ENCODE measurements around the gene DSP. TPM values are rescaled to one million over a fixed set of nuclear protein-coding genes. Genes with fewer than 3 reads are reported as not detected.
A peak's percentile ranks its signal among the peaks of the same experiment; 100 is the strongest.

Gene DSP
- total and polyA plus RNA-seq, 4 donors = 0.41 to 22.8 (median 5.2) TPM

- H3K27me3 ChIP-seq (ENCODE audit: control insufficient read depth in 1 of 2, insufficient read depth in 2 of 2, low read length in 1 of 2) = no peaks in the 10 kb centered on the region
- no peaks in the 10 kb centered on the region for H3K4me1 ChIP-seq (ENCODE audit: control insufficient read depth in 1 of 2, insufficient read depth in 2 of 2, low read length in 2 of 2)
- intact Hi-C loops (cut with DNase I) = loop anchor here (5.0 to 10.0 kb wide), 2 partner anchors 279 to 286 kb away; partner anchors contain the start of gene SSR1 (in 1 of the 2)
- H3K27ac ChIP-seq (ENCODE audit: low read depth in 1 of 2, low read length in 2 of 2) = no peak overlapping the region
- WGBS, 2 donors = 11 to 15% methylated on average over 10 of the region's 10 CpGs
- no peak for DNase-seq
- peak overlapping the region; percentile 33 to 83 for H3K4me3 ChIP-seq (ENCODE audit: low read length in 2 of 2)
- ATAC-seq (ENCODE audit: low FRiP score) = no peak
- H3K9me3 ChIP-seq (ENCODE audit: control insufficient read depth, low read length) = no peaks in the 10 kb centered on the region
- no peaks in the 10 kb centered on the region for H3K36me3 ChIP-seq (ENCODE audit: control insufficient read depth in 1 of 2, insufficient read depth in 2 of 2, low read length in 1 of 2)
These were observed 49.4 kb downstream of the DSP start for GRCh38 chr6:7590918-7591302.

GRCh38 chr6:7591770-7592169 is 50.3 kb downstream of the DSP start:
- no peak overlapping the region for H3K4me3 ChIP-seq (ENCODE audit: low read length in 2 of 2)
- intact Hi-C loops (cut with DNase I) = loop anchor here (5.0 to 10.0 kb wide), 2 partner anchors 279 to 287 kb away; partner anchors contain the start of gene SSR1 (in 1 of the 2)
- no peaks in the 10 kb centered on the region for H3K9me3 ChIP-seq (ENCODE audit: control insufficient read depth, low read length)
- no peak for DNase-seq
- H3K27me3 ChIP-seq (ENCODE audit: control insufficient read depth in 1 of 2, insufficient read depth in 2 of 2, low read length in 1 of 2) = no peaks in the 10 kb centered on the region
- no peak for ATAC-seq (ENCODE audit: low FRiP score)
- H3K27ac ChIP-seq (ENCODE audit: low read depth in 1 of 2, low read length in 2 of 2) = no peak overlapping the region
- no peaks in the 10 kb centered on the region for H3K4me1 ChIP-seq (ENCODE audit: control insufficient read depth in 1 of 2, insufficient read depth in 2 of 2, low read length in 2 of 2)
- H3K36me3 ChIP-seq (ENCODE audit: control insufficient read depth in 1 of 2, insufficient read depth in 2 of 2, low read length in 1 of 2) = no peaks in the 10 kb centered on the region
- WGBS, 2 donors = 97 to 98% methylated on average over 5 of the region's 5 CpGs

GRCh38 chr6:7593229-7593628 is 51.8 kb downstream of the DSP start:
- Histone ChIP-seq H3K4me3 (ENCODE audit: low read length in 2 of 2) (no peak overlapping the region), H3K27me3 (ENCODE audit: control insufficient read depth in 1 of 2, insufficient read depth in 2 of 2, low read length in 1 of 2) (no peaks in the 10 kb centered on the region), H3K4me1 (ENCODE audit: control insufficient read depth in 1 of 2, insufficient read depth in 2 of 2, low read length in 2 of 2) (no peaks in the 10 kb centered on the region), H3K36me3 (ENCODE audit: control insufficient read depth in 1 of 2, insufficient read depth in 2 of 2, low read length in 1 of 2) (no peaks in the 10 kb centered on the region), H3K9me3 (ENCODE audit: control insufficient read depth, low read length) (no peaks in the 10 kb centered on the region), H3K27ac (ENCODE audit: low read depth in 1 of 2, low read length in 2 of 2) (no peak overlapping the region)
- no peak for DNase-seq
- no peak for ATAC-seq (ENCODE audit: low FRiP score)
- WGBS, 2 donors = 86 to 90% methylated on average over 1 of the region's 1 CpG
- intact Hi-C loops (cut with DNase I) = loop anchor here (5.0 to 10.0 kb wide), 2 partner anchors 281 to 288 kb away; partner anchors contain the start of gene SSR1 (in 1 of the 2)

- H3K36me3 ChIP-seq (ENCODE audit: control insufficient read depth in 1 of 2, insufficient read depth in 2 of 2, low read length in 1 of 2) = no peaks in the 10 kb centered on the region
- 80 to 83% methylated on average over 4 of the region's 4 CpGs for WGBS, 2 donors
- DNase-seq = no peak
- no peaks in the 10 kb centered on the region for H3K9me3 ChIP-seq (ENCODE audit: control insufficient read depth, low read length)
- intact Hi-C loops (cut with DNase I) = loop anchor here (5.0 to 10.0 kb wide), 5 partner anchors 202 to 297 kb away; partner anchors contain the start of genes CAGE1 (in 1 of the 2), RIOK1 (in 1 of the 2) and SSR1 (in 1 of the 2)
- H3K4me3 ChIP-seq (ENCODE audit: low read length in 2 of 2) = no peak overlapping the region
- no peaks in the 10 kb centered on the region for H3K27me3 ChIP-seq (ENCODE audit: control insufficient read depth in 1 of 2, insufficient read depth in 2 of 2, low read length in 1 of 2)
- no peaks in the 10 kb centered on the region for H3K4me1 ChIP-seq (ENCODE audit: control insufficient read depth in 1 of 2, insufficient read depth in 2 of 2, low read length in 2 of 2)
- no peak for ATAC-seq (ENCODE audit: low FRiP score)
- no peak overlapping the region for H3K27ac ChIP-seq (ENCODE audit: low read depth in 1 of 2, low read length in 2 of 2)
These were observed 53.2 kb downstream of the DSP start for GRCh38 chr6:7594579-7595125.

GRCh38 chr6:7604003-7604402 is 62.5 kb downstream of the DSP start:
- no peak for DNase-seq
- 72 to 84% methylated on average over 4 of the region's 4 CpGs for WGBS, 2 donors
- Histone ChIP-seq H3K4me1 (ENCODE audit: control insufficient read depth in 1 of 2, insufficient read depth in 2 of 2, low read length in 2 of 2) (no peaks in the 10 kb centered on the region), H3K4me3 (ENCODE audit: low read length in 2 of 2) (no peak overlapping the region), H3K9me3 (ENCODE audit: control insufficient read depth, low read length) (no peaks in the 10 kb centered on the region), H3K27me3 (ENCODE audit: control insufficient read depth in 1 of 2, insufficient read depth in 2 of 2, low read length in 1 of 2) (no peaks in the 10 kb centered on the region), H3K36me3 (ENCODE audit: control insufficient read depth in 1 of 2, insufficient read depth in 2 of 2, low read length in 1 of 2) (peaks cover 4 to 6% of the 10 kb centered on the region in 2 donors), H3K27ac (ENCODE audit: low read depth in 1 of 2, low read length in 2 of 2) (no peak overlapping the region)
- no peak for ATAC-seq (ENCODE audit: low FRiP score)
- intact Hi-C loops (cut with DNase I) = no loop called here

- DNase-seq (no peak), ATAC-seq (ENCODE audit: low FRiP score) (no peak)
- Histone ChIP-seq H3K36me3 (ENCODE audit: control insufficient read depth in 1 of 2, insufficient read depth in 2 of 2, low read length in 1 of 2) (peaks cover 4 to 6% of the 10 kb centered on the region in 2 donors), H3K4me3 (ENCODE audit: low read length in 2 of 2) (no peak overlapping the region), H3K27me3 (ENCODE audit: control insufficient read depth in 1 of 2, insufficient read depth in 2 of 2, low read length in 1 of 2) (no peaks in the 10 kb centered on the region), H3K4me1 (ENCODE audit: control insufficient read depth in 1 of 2, insufficient read depth in 2 of 2, low read length in 2 of 2) (no peaks in the 10 kb centered on the region), H3K27ac (ENCODE audit: low read depth in 1 of 2, low read length in 2 of 2) (no peak overlapping the region), H3K9me3 (ENCODE audit: control insufficient read depth, low read length) (no peaks in the 10 kb centered on the region)
- 91 to 97% methylated on average over 2 of the region's 2 CpGs for whole genome bisulfite sequencing, 2 donors
- intact Hi-C loops (cut with DNase I) = no loop called here
These were observed 63.0 kb downstream of the DSP start for GRCh38 chr6:7604506-7604905.

- no peak overlapping the region for H3K27ac ChIP-seq (ENCODE audit: low read depth in 1 of 2, low read length in 2 of 2)
- no peak overlapping the region for H3K4me3 ChIP-seq (ENCODE audit: low read length in 2 of 2)
- no peaks in the 10 kb centered on the region for H3K27me3 ChIP-seq (ENCODE audit: control insufficient read depth in 1 of 2, insufficient read depth in 2 of 2, low read length in 1 of 2)
- intact Hi-C loops (cut with DNase I) = loop anchor here (2.0 to 10.0 kb wide), 4 partner anchors 201 to 941 kb away; no protein-coding TSS in a partner anchor
- WGBS, 2 donors = 18 to 24% methylated on average over 7 of the region's 7 CpGs
- peak; percentile 68 for ATAC-seq (ENCODE audit: low FRiP score)
- no peaks in the 10 kb centered on the region for H3K9me3 ChIP-seq (ENCODE audit: control insufficient read depth, low read length)
- H3K4me1 ChIP-seq (ENCODE audit: control insufficient read depth in 1 of 2, insufficient read depth in 2 of 2, low read length in 2 of 2) = no peaks in the 10 kb centered on the region
- peaks cover 0 to 5% of the 10 kb centered on the region in 2 donors for H3K36me3 ChIP-seq (ENCODE audit: control insufficient read depth in 1 of 2, insufficient read depth in 2 of 2, low read length in 1 of 2)
- DNase-seq = no peak
These were observed 74.3 kb downstream of the DSP start for GRCh38 chr6:7615611-7616383.

GRCh38 chr6:7617801-7618764 is 76.6 kb downstream of the DSP start:
- Histone ChIP-seq H3K27me3 (ENCODE audit: control insufficient read depth in 1 of 2, insufficient read depth in 2 of 2, low read length in 1 of 2) (no peaks in the 10 kb centered on the region), H3K36me3 (ENCODE audit: control insufficient read depth in 1 of 2, insufficient read depth in 2 of 2, low read length in 1 of 2) (no peaks in the 10 kb centered on the region), H3K27ac (ENCODE audit: low read depth in 1 of 2, low read length in 2 of 2) (no peak overlapping the region), H3K9me3 (ENCODE audit: control insufficient read depth, low read length) (no peaks in the 10 kb centered on the region), H3K4me1 (ENCODE audit: control insufficient read depth in 1 of 2, insufficient read depth in 2 of 2, low read length in 2 of 2) (no peaks in the 10 kb centered on the region), H3K4me3 (ENCODE audit: low read length in 2 of 2) (no peak overlapping the region)
- 50 to 58% methylated on average over 12 of the region's 12 CpGs for WGBS, 2 donors
- peak; percentile 26 for ATAC-seq (ENCODE audit: low FRiP score)
- intact Hi-C loops (cut with DNase I) = loop anchor here (5.0 to 10.0 kb wide), 3 partner anchors 203 to 943 kb away; no protein-coding TSS in a partner anchor
- peak in 1 of 2 donors; percentile 75 for DNase-seq
